ENCODE measurements around the gene F11R. TPM values are rescaled to one million over a fixed set of nuclear protein-coding genes. Genes with fewer than 3 reads are reported as not detected.
A peak's percentile ranks its signal among the peaks of the same experiment; 100 is the strongest.

Gene F11R
- total and polyA plus RNA-seq, 2 of the 4 experiments (the other 2 are of a cell fraction), result 0.79 to 2.2 TPM

- peak within 1 kb of the TSS; percentile 63 for H2AFZ ChIP-seq (replicated peaks; ENCODE audit: low read length, poor library complexity)
- intact Hi-C loops (cut with micrococcal nuclease), result no loop called here
These were observed 48.8 kb upstream of the F11R start, which contains the start of gene ARHGAP30 for GRCh38 chr1:161069731-161070270. Gene ARHGAP30, minus strand, starts transcription at chr1:161069891. Its CDS starts 267 bp downstream, at chr1:161069624.

More at GRCh38 chr1:161069731-161070270, 48.8 kb upstream of the F11R start, which contains the start of gene ARHGAP30:
- in situ Hi-C loops (cut with MboI; ENCODE audit: low sequenced_read_pairs) (no loop called here), dilution Hi-C loops (cut with HindIII; ENCODE audit: low sequenced_read_pairs, unreplicated experiment) (no loop called here)
- BruUV-seq (replicated peaks), result no TSS peak
- H3K4ac ChIP-seq (ENCODE audit: low read depth, low read length), result no peak within 1 kb of the TSS
- H3K4me2 ChIP-seq (ENCODE audit: low read depth, low read length), result no peak within 1 kb of the TSS
- H3K9me3 ChIP-seq (ENCODE audit: control insufficient read depth, insufficient read depth, low read length), result no peaks in the 10 kb centered on the region
- no peaks in the 10 kb centered on the region; the same call in none of the 2 replicates for H4K20me1 ChIP-seq (ENCODE audit: insufficient read depth, low read length)
- H2BK5ac ChIP-seq (ENCODE audit: low read depth, low read length, poor library complexity, severe bottlenecking), result no peak within 1 kb of the TSS
- no peaks in the 10 kb centered on the region for H3K79me1 ChIP-seq (ENCODE audit: low read depth in 1 of 2, low read length in 2 of 2)
- ChIA-PET CTCF (no interaction called here), POLR2A (ENCODE audit: unreplicated experiment) (no interaction called here)
- no peaks in the 10 kb centered on the region; the same call in 1 of the 2 replicates for H3K27me3 ChIP-seq (ENCODE audit: control insufficient read depth, insufficient read depth, low read length)
- H2BK20ac ChIP-seq (ENCODE audit: low read depth, low read length), result no peak within 1 kb of the TSS
- no peak for TF ChIP-seq CEBPB (IDR thresholded peaks at IDR 0.05; ENCODE audit: low read depth, low read length)
- no peak for TF ChIP-seq RFX5 (IDR thresholded peaks at IDR 0.05; ENCODE audit: low read depth, low read length)
- no peak for TF ChIP-seq SMC3 (IDR thresholded peaks at IDR 0.05; ENCODE audit: low read depth, low read length)
- no peak for TF ChIP-seq CTCF (conservative IDR thresholded peaks at IDR 0.05; ENCODE audit: low read depth, low read length)
- TF ChIP-seq MXI1 (IDR thresholded peaks at IDR 0.05; ENCODE audit: borderline replicate concordance, low read depth, low read length), result no peak
- TF ChIP-seq, protein P1, sequence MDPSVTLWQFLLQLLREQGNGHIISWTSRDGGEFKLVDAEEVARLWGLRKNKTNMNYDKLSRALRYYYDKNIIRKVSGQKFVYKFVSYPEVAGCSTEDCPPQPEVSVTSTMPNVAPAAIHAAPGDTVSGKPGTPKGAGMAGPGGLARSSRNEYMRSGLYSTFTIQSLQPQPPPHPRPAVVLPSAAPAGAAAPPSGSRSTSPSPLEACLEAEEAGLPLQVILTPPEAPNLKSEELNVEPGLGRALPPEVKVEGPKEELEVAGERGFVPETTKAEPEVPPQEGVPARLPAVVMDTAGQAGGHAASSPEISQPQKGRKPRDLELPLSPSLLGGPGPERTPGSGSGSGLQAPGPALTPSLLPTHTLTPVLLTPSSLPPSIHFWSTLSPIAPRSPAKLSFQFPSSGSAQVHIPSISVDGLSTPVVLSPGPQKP (IDR thresholded peaks at IDR 0.05; ENCODE audit: borderline replicate concordance, low read depth, low read length), result no peak
- TF ChIP-seq RCOR1 (IDR thresholded peaks at IDR 0.05; ENCODE audit: insufficient replicate concordance, low read length), result no peak
- TF ChIP-seq NFE2L2 (IDR thresholded peaks at IDR 0.05; ENCODE audit: low read depth, low read length), result no peak
- TF ChIP-seq RAD21 (IDR thresholded peaks at IDR 0.05; ENCODE audit: low read length), result no peak
- no peak for TF ChIP-seq FOS (IDR thresholded peaks at IDR 0.05; ENCODE audit: low read depth, low read length)
- TF ChIP-seq MAFK (IDR thresholded peaks at IDR 0.05; ENCODE audit: low read depth, low read length), result no peak
- no peak for TF ChIP-seq USF2 (IDR thresholded peaks at IDR 0.05; ENCODE audit: low read depth, low read length)
- no peak for TF ChIP-seq POLR2A (IDR thresholded peaks at IDR 0.05; ENCODE audit: low read depth, low read length)
- TF ChIP-seq BHLHE40 (IDR thresholded peaks at IDR 0.05; ENCODE audit: low read depth, low read length), result no peak
- no peak for TF ChIP-seq MAZ (IDR thresholded peaks at IDR 0.05; ENCODE audit: borderline replicate concordance, low read depth, low read length)
- TF ChIP-seq CHD1 (IDR thresholded peaks at IDR 0.05; ENCODE audit: low read depth, low read length), result no peak
- no peaks in the 10 kb centered on the region for H3K9me1 ChIP-seq (ENCODE audit: insufficient read depth, low read length)
- no peak within 1 kb of the TSS for H3K9ac ChIP-seq (ENCODE audit: low read depth, low read length)
- H3K36me3 ChIP-seq (ENCODE audit: control insufficient read depth, insufficient read depth, low read length), result no peaks in the 10 kb centered on the region
- H3K14ac ChIP-seq (replicated peaks; ENCODE audit: low read depth, low read length), result no peak within 1 kb of the TSS
- no peak within 1 kb of the TSS for H3K23ac ChIP-seq (ENCODE audit: low read depth, low read length)
- peak within 1 kb of the TSS; percentile 28 for H2AK9ac ChIP-seq (replicated peaks; ENCODE audit: low read depth, low read length, poor library complexity)
- no peak within 1 kb of the TSS for H3K27ac ChIP-seq (ENCODE audit: insufficient read depth, low read length)
- no peak within 1 kb of the TSS; the same call in 1 of the 2 replicates for H2AK5ac ChIP-seq (ENCODE audit: low read depth, low read length)
- H3K56ac ChIP-seq (ENCODE audit: extremely low read depth, insufficient read depth, low read length), result no peak within 1 kb of the TSS
- 60% methylated on average over 1 of the region's 9 CpGs; no CpG with 5 or more reads in 1 of the 2 experiments for WGBS, 2 experiments (ENCODE audit: extremely low coverage in 2 of 2, insufficient read length in 1 of 2)
- no peak within 1 kb of the TSS for H3K4me3 ChIP-seq (ENCODE audit: insufficient read depth, low read depth, low read length)
- H4K8ac ChIP-seq (ENCODE audit: low read depth in 2 of 2, low read length in 2 of 2), result no peak within 1 kb of the TSS
- H2BK15ac ChIP-seq (ENCODE audit: low read depth, low read length), result no peak within 1 kb of the TSS
- H2BK120ac ChIP-seq (ENCODE audit: low read depth, low read length), result no peak within 1 kb of the TSS
- no peaks in the 10 kb centered on the region for H3K4me1 ChIP-seq (ENCODE audit: control insufficient read depth, insufficient read depth, low read length)
- no peak within 1 kb of the TSS for H4K91ac ChIP-seq (ENCODE audit: insufficient read depth, low read depth, low read length)
- ATAC-seq (ENCODE audit: low read depth) (no peak), DNase-seq (no peak)
- no peak within 1 kb of the TSS for H3K18ac ChIP-seq (ENCODE audit: low read depth, low read length)
- no peak within 1 kb of the TSS for H4K5ac ChIP-seq (ENCODE audit: low read depth, low read length)

Data from IMR-90 (cell line).